Nucleus accumbens (tissue), 56 donors: Measurements from ENCODE around the gene PRPF31.

ENCODE experiments used
- DNase-seq, 56 donors: peaks; one replicate each; lab custom pipeline; 2025; lab: John Stamatoyannopoulos, UW

PRPF31 gene

GRCh38 chr19:54180691-54181091 lies 65.1 kb downstream of the PRPF31 start:
- no peak for DNase-seq
